Stimulated activated CD8-positive, alpha-beta memory T cell treated with anti-CD3 and anti-CD28 coated beads, Interleukin-15, amount 100 ng/mL, for 48 hours (primary cell): ENCODE results near the gene DDX1.
"Not testable (repeated sequence)": the region's sequence is repeated elsewhere in the genome, so short reads cannot be mapped to it uniquely, and the experiment has no call there.

Source experiments
- DNase-seq, 2 donors: peaks; one replicate each; pipeline ENCODE4 v3.0.0-alpha.2; 2020; ENCODE audit warnings: low read depth in 2 of 2

Gene DDX1

DNA sequence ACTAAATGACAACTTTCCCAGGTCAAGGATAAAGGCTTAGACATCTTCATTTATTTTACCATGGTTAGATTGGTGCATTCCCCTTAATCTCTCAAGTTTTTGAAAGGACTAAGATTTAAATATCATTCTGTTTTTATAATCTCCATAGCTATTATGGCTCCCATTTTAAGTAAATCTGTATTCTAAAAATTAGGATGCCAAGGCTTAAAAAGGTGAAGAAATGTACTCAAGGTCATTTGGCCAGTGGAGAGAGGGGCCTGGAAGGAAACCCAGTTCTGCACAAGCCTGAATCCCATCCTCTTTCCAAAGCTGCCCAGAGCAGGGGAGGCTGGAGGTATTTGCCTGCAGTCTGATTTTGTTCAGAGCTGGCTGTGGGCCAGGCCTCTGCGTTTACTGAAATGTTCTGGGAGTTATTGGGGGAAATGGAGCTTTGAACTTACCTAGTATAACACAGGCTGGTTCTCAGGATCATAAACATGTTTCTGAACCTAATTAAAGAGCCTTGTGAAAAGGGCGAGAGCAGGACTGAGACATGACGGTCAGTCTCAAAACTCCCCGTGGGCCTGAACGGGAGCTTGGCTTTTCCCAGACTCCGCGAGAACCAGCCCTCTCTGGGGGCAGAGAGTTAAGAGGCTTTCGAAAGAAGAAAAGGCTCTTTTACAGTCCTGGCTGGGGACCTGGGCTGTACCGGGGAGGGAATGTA is 85.6 kb downstream of the DDX1 start:
- DNase-seq, result no peak

DNA sequence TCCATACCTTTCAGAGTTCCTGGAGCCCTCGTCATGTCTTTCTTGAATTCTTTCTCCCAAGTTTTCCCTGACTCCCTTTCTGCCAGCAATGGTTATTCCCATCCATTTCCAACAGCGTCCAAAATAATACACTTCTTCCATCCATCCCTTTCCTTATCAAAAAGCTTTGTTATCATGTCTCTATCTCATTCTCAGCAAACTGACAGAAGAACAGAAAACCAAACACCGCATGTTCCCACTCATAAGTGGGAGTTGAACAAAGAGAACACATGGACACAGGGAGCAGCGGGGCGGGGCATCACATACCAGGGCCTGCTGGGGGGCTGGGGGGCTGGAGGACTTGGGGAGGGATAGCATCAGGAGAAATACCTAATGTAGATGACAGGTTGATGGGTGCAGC is 86.7 kb downstream of the DDX1 start:
- no peak for DNase-seq

DNA sequence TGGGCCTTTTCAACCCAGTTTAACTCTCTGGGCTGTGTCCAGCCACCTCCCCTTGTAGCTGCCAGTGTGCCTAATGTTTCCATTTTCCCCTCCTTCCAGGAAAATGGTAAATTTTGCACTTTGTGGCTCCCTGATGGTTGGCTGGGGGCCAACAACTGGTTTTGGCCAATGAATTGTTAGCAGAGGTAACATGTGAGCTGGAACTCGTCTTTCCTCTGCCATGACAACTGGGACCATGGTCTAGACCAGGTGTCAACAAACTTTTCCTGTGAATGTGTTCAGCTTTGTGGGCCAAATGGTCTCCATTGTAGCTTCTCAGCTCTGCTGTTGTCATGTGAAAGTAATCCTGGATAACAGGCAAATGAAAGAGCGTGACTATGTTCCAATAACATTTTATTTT is 87.2 kb downstream of the DDX1 start:
- DNase-seq, result no peak

DNA sequence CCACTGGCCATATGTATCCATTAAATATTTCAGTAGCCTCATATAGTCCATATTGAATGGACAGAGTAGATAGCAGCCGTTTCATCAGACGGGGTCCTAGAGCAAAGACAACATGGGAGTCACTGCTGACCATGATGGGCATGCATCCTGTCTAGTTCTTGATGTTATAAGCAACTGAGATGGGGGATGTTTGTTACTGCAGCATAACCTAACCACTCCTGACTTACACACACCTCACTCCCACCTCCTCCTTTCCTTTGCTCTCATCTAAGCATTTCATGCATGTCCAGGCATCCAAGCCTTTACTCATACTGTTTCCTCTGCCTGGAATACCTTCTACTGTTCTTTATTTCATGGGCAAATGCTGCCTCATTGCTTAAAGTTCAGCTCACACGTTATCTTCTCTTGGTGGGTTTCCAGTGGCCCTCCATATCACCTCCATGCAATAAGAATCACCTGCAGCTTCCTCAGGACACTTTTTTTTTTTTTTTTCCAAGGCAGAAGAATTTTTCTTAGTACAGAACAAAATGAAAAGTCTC is 87.8 kb downstream of the DDX1 start:
- no peak for DNase-seq

DNA sequence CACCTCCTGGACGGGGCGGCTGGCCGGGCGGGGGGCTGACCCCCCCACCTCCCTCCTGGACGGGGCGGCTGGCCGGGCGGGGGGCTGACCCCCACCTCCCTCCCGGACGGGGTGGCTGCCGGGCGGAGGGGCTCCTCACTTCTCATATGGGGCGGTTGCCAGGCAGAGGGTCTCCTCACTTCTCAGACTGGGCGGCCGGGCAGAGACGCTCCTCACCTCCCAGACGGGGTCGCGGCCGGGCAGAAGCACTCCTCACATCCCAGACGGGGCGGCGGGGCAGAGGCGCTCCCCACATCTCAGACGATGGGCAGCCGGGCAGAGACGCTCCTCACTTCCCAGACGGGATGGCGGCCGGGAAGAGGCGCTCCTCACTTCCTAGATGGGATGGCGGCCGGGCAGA is 88.5 kb downstream of the DDX1 start:
- DNase-seq, result not testable (repeated sequence)
